A673 (cell line): ENCODE results near the gene KIAA0586. TPM values are rescaled to one million over a fixed set of nuclear protein-coding genes. Genes with fewer than 3 reads are reported as not detected.

Experiments used
- BruUV-seq: library from RNA; stranded (reverse); fragments of 400-500 nt; replicated peaks from 2 replicates; lab custom pipeline; 2021; lab: Mats Ljungman, UMichigan
- CTCF ChIA-PET: fragments of 300-600 bp; sonication (Branson Sonifier 250); formaldehyde crosslinking; loops from one replicate; lab custom pipeline; 2022; ENCODE audit warnings: antibody characterized with exemption; lab: Charles Lee
- POLR2A ChIA-PET: fragments of 300-600 bp; sonication (Branson Sonifier 250); formaldehyde crosslinking; loops from one replicate; lab custom pipeline; 2022; ENCODE audit warnings: antibody characterized with exemption; ENCODE audit not compliant: low non-redundant PET; lab: Charles Lee
- DNase-seq: peaks from one replicate; pipeline ENCODE4 v3.0.0-alpha.2; 2015; ENCODE audit warnings: low spot score
- H3K27ac ChIP-seq: fragments of 200-600 bp; sonication (generic); 2 replicates; pipeline ENCODE4 v1.5.1; 2016; ENCODE audit warnings: mixed run types, low read depth, mild to moderate bottlenecking, mixed read lengths, antibody characterized with exemption, low read length; ENCODE audit not compliant: poor library complexity, severe bottlenecking
- H3K27me3 ChIP-seq: fragments of 200-600 bp; sonication (generic); replicated peaks from 2 replicates; pipeline ENCODE4 v1.6.1; 2017; ENCODE audit warnings: mixed run types, low read depth, mild to moderate bottlenecking, mixed read lengths, antibody characterized with exemption, low read length; ENCODE audit not compliant: insufficient read depth, poor library complexity
- H3K36me3 ChIP-seq: fragments of 200-600 bp; sonication (generic); 2 replicates; pipeline ENCODE4 v1.6.1; 2016; ENCODE audit warnings: mixed run types, mild to moderate bottlenecking, mixed read lengths, antibody characterized with exemption, low read length; ENCODE audit not compliant: insufficient read depth, poor library complexity, severe bottlenecking
- H3K4me1 ChIP-seq: fragments of 200-600 bp; sonication (generic); 2 replicates; pipeline ENCODE4 v1.6.1; 2017; ENCODE audit warnings: mixed run types, mild to moderate bottlenecking, mixed read lengths, antibody characterized with exemption, low read length; ENCODE audit not compliant: insufficient read depth, poor library complexity, severe bottlenecking
- H3K4me3 ChIP-seq: fragments of 200-600 bp; sonication (generic); 2 replicates; pipeline ENCODE4 v1.5.1; 2016; ENCODE audit warnings: low read depth, mixed run types, mild to moderate bottlenecking, mixed read lengths, low read length; ENCODE audit not compliant: poor library complexity, severe bottlenecking
- H3K9me3 ChIP-seq: fragments of 200-600 bp; sonication (generic); 2 replicates; pipeline ENCODE4 v1.6.1; 2016; ENCODE audit warnings: mixed run types, low read depth, mild to moderate bottlenecking, mixed read lengths, antibody characterized with exemption, low read length; ENCODE audit not compliant: poor library complexity, severe bottlenecking
- CTCF ChIP-seq: fragments of 300-800, 200-600 bp; sonication (generic); conservative IDR thresholded peaks from 2 replicates; pipeline ENCODE4 v1.5.1; 2017; ENCODE audit warnings: low read depth, mild to moderate bottlenecking, antibody characterized with exemption, low read length, moderate library complexity, mixed read lengths
- EZH2 ChIP-seq: fragments of 200-600 bp; sonication (generic); IDR thresholded peaks from 2 replicates; pipeline ENCODE4 v1.6.1; 2017; ENCODE audit warnings: borderline replicate concordance, low read depth, mild to moderate bottlenecking, mixed read lengths, antibody characterized with exemption, low read length; ENCODE audit not compliant: poor library complexity, severe bottlenecking
- intact Hi-C: fragments of 100-400 bp; cut with micrococcal nuclease; formaldehyde crosslinking; loops from one replicate; pipeline ENCODE4 v1.10.0; 2022; ENCODE audit not compliant: unreplicated experiment
- total RNA-seq: library from RNA; stranded (reverse); gene quantifications from 2 replicates; pipeline ENCODE4 v1.2.3, GENCODE V29; 2021

KIAA0586 gene
- total RNA-seq, 1 experiment from 2014 or later: 45.3 TPM

- Histone ChIP-seq H3K27me3 (no peaks in the 10 kb centered on the region), H3K9me3 (no peaks in the 10 kb centered on the region), H3K36me3 (peaks cover 18% of the 10 kb centered on the region), H3K27ac (no peak overlapping the region), H3K4me1 (no peaks in the 10 kb centered on the region), H3K4me3 (no peak overlapping the region)
- no peak for DNase-seq
- intact Hi-C loops: no loop called here
- POLR2A ChIA-PET: no interaction called here
- CTCF ChIA-PET: no interaction called here
- no TSS peak for BruUV-seq
- no peak for TF ChIP-seq EZH2
- TF ChIP-seq CTCF: no peak
Measured at GRCh38 chr14:58439476-58439875, 12.0 kb downstream of the KIAA0586 start.

- no peak for DNase-seq
- no peak overlapping the region for H3K4me3 ChIP-seq
- TF ChIP-seq EZH2: no peak
- no peak for TF ChIP-seq CTCF
- H3K27me3 ChIP-seq: no peaks in the 10 kb centered on the region
- CTCF ChIA-PET: no interaction called here
- intact Hi-C loops: no loop called here
- BruUV-seq: no TSS peak
- no peaks in the 10 kb centered on the region for H3K4me1 ChIP-seq
- POLR2A ChIA-PET: no interaction called here
- H3K9me3 ChIP-seq: no peaks in the 10 kb centered on the region
- H3K36me3 ChIP-seq: peaks cover 30% of the 10 kb centered on the region
- H3K27ac ChIP-seq: no peak overlapping the region
Measured at GRCh38 chr14:58444627-58445026, 17.1 kb downstream of the KIAA0586 start.

- Histone ChIP-seq H3K27me3 (no peaks in the 10 kb centered on the region), H3K36me3 (peaks cover 4% of the 10 kb centered on the region), H3K9me3 (no peaks in the 10 kb centered on the region), H3K4me3 (no peak overlapping the region), H3K27ac (no peak overlapping the region), H3K4me1 (no peaks in the 10 kb centered on the region)
- intact Hi-C loops: no loop called here
- DNase-seq: no peak
- TF ChIP-seq CTCF: no peak
- TF ChIP-seq EZH2: no peak
- ChIA-PET CTCF (no interaction called here), POLR2A (no interaction called here)
- BruUV-seq: no TSS peak
Measured at GRCh38 chr14:58455593-58456265, 28.2 kb downstream of the KIAA0586 start.
